ENCODE results near the gene CYTH2.
A peak's percentile ranks its signal among the peaks of the same experiment; 100 is the strongest.

The CYTH2 gene

GRCh38 chr19:48456864-48457263, 12.3 kb upstream of the CYTH2 start:
- Histone ChIP-seq H3K4me1 (ENCODE audit: control insufficient read depth, insufficient read depth, low read length) (no peaks in the 10 kb centered on the region), H3K27ac (ENCODE audit: low read depth, low read length) (no peak overlapping the region), H3K36me3 (ENCODE audit: control insufficient read depth, insufficient read depth, low read length) (peaks cover 14% of the 10 kb centered on the region), H3K4me3 (ENCODE audit: low read length) (no peak overlapping the region), H3K27me3 (ENCODE audit: control insufficient read depth, insufficient read depth, low read length) (no peaks in the 10 kb centered on the region), H3K9ac (ENCODE audit: low read length) (no peak overlapping the region)

DNA sequence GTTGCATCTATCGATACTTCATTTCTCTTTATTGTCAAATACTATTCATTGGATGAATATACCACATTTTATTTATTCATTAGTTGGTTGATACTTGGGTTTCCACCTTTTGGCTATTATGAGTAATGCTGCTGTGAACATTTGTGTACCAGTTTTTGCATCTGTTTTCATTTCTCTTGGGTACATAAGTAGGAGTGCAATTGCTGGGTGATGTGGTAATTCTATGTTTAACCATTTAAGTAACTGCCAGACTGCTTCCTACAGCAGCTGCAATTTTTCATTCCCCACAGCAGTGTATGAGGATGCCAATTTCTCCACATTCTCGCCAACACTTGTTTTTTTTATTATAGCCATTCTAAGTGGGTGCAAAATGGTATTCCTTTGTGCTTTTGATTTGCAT, 11.2 kb upstream of the CYTH2 start:
- Histone ChIP-seq H3K36me3 (ENCODE audit: control insufficient read depth, insufficient read depth, low read length) (peaks cover 8% of the 10 kb centered on the region), H3K27ac (ENCODE audit: low read depth, low read length) (no peak overlapping the region), H3K9ac (ENCODE audit: low read length) (no peak overlapping the region), H3K4me3 (ENCODE audit: low read length) (no peak overlapping the region), H3K4me1 (ENCODE audit: control insufficient read depth, insufficient read depth, low read length) (no peaks in the 10 kb centered on the region), H3K27me3 (ENCODE audit: control insufficient read depth, insufficient read depth, low read length) (no peaks in the 10 kb centered on the region)

DNA sequence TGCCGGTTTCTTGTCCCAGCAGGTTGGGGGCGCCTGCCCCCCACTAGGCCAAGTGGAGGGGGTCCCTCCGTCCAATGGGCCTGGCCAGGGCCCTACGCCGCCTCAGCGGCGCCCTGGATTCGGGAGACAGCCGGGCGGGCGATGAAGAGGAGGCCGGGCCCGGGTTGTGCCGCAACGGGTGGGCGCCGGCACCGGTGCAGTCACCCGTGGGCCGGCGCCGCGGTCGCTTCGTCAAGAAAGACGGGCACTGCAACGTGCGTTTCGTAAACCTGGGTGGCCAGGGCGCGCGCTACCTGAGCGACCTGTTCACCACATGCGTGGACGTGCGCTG, 7.6 kb upstream of the CYTH2 start:
- no peaks in the 10 kb centered on the region for H3K27me3 ChIP-seq (ENCODE audit: control insufficient read depth, insufficient read depth, low read length)
- H3K27ac ChIP-seq (ENCODE audit: low read depth, low read length) = no peak overlapping the region
- H3K9ac ChIP-seq (ENCODE audit: low read length) = no peak overlapping the region
- no peaks in the 10 kb centered on the region for H3K4me1 ChIP-seq (ENCODE audit: control insufficient read depth, insufficient read depth, low read length)
- no peaks in the 10 kb centered on the region for H3K36me3 ChIP-seq (ENCODE audit: control insufficient read depth, insufficient read depth, low read length)
- H3K4me3 ChIP-seq (ENCODE audit: low read length) = no peak overlapping the region

DNA sequence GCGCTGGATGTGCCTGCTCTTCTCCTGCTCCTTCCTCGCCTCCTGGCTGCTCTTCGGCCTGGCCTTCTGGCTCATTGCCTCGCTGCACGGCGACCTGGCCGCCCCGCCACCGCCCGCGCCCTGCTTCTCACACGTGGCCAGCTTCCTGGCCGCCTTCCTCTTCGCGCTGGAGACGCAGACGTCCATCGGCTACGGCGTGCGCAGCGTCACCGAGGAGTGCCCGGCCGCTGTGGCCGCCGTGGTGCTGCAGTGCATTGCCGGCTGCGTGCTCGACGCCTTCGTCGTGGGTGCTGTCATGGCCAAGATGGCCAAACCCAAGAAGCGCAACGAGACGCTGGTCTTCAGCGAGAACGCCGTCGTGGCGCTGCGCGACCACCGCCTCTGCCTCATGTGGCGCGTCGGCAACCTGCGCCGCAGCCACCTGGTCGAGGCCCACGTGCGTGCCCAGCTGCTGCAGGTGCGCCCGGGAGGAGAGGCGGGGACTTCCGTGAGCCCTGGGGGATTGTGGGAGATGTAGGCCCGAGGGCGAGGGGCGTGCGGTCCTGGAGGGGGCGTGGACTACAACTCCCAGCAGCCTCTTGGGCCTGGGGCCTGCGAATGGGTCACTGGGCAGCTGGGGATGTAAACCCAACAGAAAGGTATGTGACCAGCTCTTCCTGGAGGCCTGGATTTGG, 7.0 kb upstream of the CYTH2 start:
- Histone ChIP-seq H3K4me1 (ENCODE audit: control insufficient read depth, insufficient read depth, low read length) (no peaks in the 10 kb centered on the region), H3K9ac (ENCODE audit: low read length) (no peak overlapping the region), H3K27me3 (ENCODE audit: control insufficient read depth, insufficient read depth, low read length) (no peaks in the 10 kb centered on the region), H3K36me3 (ENCODE audit: control insufficient read depth, insufficient read depth, low read length) (no peaks in the 10 kb centered on the region), H3K27ac (ENCODE audit: low read depth, low read length) (no peak overlapping the region), H3K4me3 (ENCODE audit: low read length) (no peak overlapping the region)

DNA sequence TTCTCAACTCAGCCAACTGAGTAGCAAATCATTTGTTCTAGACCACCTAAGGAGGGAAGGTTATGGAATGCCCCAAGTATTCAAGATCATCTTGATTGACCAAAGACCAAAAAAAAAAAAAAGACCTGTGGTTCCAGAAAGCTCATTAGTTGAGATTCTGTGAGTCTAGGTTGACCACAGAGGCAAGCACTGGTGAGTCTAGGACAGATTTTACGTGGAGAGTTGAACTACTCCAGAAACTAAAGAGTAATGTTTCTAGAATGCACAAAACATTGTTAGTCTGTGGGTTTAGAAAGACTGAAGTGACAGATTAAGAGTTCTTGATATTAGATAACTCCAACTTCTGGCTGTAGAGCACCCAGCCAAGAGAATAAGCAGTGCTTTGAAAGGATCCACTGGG, 4.0 kb upstream of the CYTH2 start:
- Histone ChIP-seq H3K27ac (ENCODE audit: low read depth, low read length) (no peak overlapping the region), H3K36me3 (ENCODE audit: control insufficient read depth, insufficient read depth, low read length) (no peaks in the 10 kb centered on the region), H3K4me3 (ENCODE audit: low read length) (no peak overlapping the region), H3K27me3 (ENCODE audit: control insufficient read depth, insufficient read depth, low read length) (no peaks in the 10 kb centered on the region), H3K4me1 (ENCODE audit: control insufficient read depth, insufficient read depth, low read length) (peaks cover 3% of the 10 kb centered on the region), H3K9ac (ENCODE audit: low read length) (no peak overlapping the region)

- Histone ChIP-seq H3K4me3 (ENCODE audit: low read length) (no peak overlapping the region), H3K36me3 (ENCODE audit: control insufficient read depth, insufficient read depth, low read length) (peaks cover 6% of the 10 kb centered on the region), H3K27ac (ENCODE audit: low read depth, low read length) (no peak overlapping the region), H3K4me1 (ENCODE audit: control insufficient read depth, insufficient read depth, low read length) (peaks cover 9% of the 10 kb centered on the region), H3K9ac (ENCODE audit: low read length) (no peak overlapping the region), H3K27me3 (ENCODE audit: control insufficient read depth, insufficient read depth, low read length) (no peaks in the 10 kb centered on the region)
These were observed 2.4 kb upstream of the CYTH2 start for GRCh38 chr19:48466561-48467325.

DNA sequence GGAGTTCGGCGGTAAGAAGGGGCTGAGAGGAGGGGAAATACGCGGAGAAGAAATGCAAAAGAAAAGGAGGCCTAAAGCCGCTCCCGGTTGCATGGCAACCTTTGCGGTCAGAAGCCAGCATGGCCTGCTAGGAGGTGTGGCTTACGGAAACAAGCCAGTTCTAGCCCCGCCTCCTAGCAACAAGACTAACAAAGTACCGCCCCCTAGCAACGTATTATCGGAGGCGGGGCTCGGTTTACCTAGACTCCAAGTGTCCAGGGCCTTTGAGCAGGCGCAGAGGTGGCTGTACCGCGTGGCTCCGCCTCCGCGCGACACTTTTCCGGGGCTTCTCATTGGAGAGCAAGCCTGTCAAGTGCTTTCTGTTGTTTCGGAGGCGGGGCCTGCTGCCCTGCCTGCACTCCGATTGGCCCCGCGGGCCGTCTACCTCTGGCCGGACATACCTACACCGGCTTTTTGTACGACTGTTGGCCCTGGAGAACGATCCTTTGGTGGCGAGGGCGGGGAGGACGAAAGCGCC, 339 bp upstream of the CYTH2 start:
- Histone ChIP-seq H3K4me1 (ENCODE audit: control insufficient read depth, insufficient read depth, low read length) (peaks cover 9% of the 10 kb centered on the region), H3K27me3 (ENCODE audit: control insufficient read depth, insufficient read depth, low read length) (no peaks in the 10 kb centered on the region), H3K9ac (ENCODE audit: low read length) (peak overlapping the region; percentile 32), H3K36me3 (ENCODE audit: control insufficient read depth, insufficient read depth, low read length) (peaks cover 21% of the 10 kb centered on the region), H3K4me3 (ENCODE audit: low read length) (peak overlapping the region; percentile 86), H3K27ac (ENCODE audit: low read depth, low read length) (peak overlapping the region; percentile 98)

DNA sequence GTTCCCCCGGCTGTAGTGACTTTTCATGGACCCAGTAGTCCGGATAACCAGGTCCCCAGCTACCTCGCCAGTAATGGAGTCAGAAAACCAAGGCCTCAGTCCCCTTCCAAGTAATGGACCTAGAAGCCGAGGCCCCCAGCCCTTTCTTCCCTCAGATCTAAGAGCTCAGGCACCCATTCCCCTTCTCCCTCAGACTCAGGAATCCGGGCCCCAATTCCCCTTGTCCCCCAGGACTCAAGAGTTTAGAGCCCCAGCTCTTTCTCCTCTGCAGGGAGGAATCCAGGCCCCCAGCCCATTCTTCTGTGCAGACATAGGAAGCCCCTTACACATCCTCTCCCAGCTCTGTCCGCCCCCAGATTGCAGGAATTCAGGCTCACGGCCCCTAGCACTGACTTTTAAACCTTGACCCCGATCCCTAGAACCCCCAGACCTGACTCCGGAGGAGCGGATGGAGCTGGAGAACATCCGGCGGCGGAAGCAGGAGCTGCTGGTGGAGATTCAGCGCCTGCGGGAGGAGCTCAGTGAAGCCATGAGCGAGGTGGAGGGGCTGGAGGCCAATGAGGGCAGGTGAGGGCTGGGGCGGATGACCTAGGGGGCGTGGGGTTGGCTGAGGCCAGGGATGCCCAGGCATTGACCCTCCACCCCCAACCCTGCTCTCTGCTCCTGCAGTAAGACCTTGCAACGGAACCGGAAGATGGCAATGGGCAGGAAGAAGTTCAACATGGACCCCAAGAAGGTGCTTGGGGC, 938 bp downstream of the CYTH2 start:
- Histone ChIP-seq H3K27me3 (ENCODE audit: control insufficient read depth, insufficient read depth, low read length) (no peaks in the 10 kb centered on the region), H3K36me3 (ENCODE audit: control insufficient read depth, insufficient read depth, low read length) (peaks cover 33% of the 10 kb centered on the region), H3K27ac (ENCODE audit: low read depth, low read length) (no peak overlapping the region), H3K9ac (ENCODE audit: low read length) (peak overlapping the region; percentile 4), H3K4me1 (ENCODE audit: control insufficient read depth, insufficient read depth, low read length) (peaks cover 9% of the 10 kb centered on the region), H3K4me3 (ENCODE audit: low read length) (peak overlapping the region; percentile 80)

- Histone ChIP-seq H3K27ac (ENCODE audit: low read depth, low read length) (no peak overlapping the region), H3K9ac (ENCODE audit: low read length) (no peak overlapping the region), H3K4me3 (ENCODE audit: low read length) (no peak overlapping the region), H3K36me3 (ENCODE audit: control insufficient read depth, insufficient read depth, low read length) (peaks cover 39% of the 10 kb centered on the region), H3K4me1 (ENCODE audit: control insufficient read depth, insufficient read depth, low read length) (peaks cover 9% of the 10 kb centered on the region), H3K27me3 (ENCODE audit: control insufficient read depth, insufficient read depth, low read length) (no peaks in the 10 kb centered on the region)
These were observed 1.7 kb downstream of the CYTH2 start for GRCh38 chr19:48470856-48471255.

- H3K27me3 ChIP-seq (ENCODE audit: control insufficient read depth, insufficient read depth, low read length) = no peaks in the 10 kb centered on the region
- no peak overlapping the region for H3K9ac ChIP-seq (ENCODE audit: low read length)
- no peak overlapping the region for H3K27ac ChIP-seq (ENCODE audit: low read depth, low read length)
- H3K36me3 ChIP-seq (ENCODE audit: control insufficient read depth, insufficient read depth, low read length) = peaks cover 45% of the 10 kb centered on the region
- no peak overlapping the region for H3K4me3 ChIP-seq (ENCODE audit: low read length)
- peaks cover 9% of the 10 kb centered on the region for H3K4me1 ChIP-seq (ENCODE audit: control insufficient read depth, insufficient read depth, low read length)
These were observed 2.7 kb downstream of the CYTH2 start for GRCh38 chr19:48471836-48472235.

- Histone ChIP-seq H3K9ac (ENCODE audit: low read length) (peak overlapping the region; percentile 16), H3K27me3 (ENCODE audit: control insufficient read depth, insufficient read depth, low read length) (no peaks in the 10 kb centered on the region), H3K27ac (ENCODE audit: low read depth, low read length) (no peak overlapping the region), H3K4me3 (ENCODE audit: low read length) (no peak overlapping the region), H3K4me1 (ENCODE audit: control insufficient read depth, insufficient read depth, low read length) (peaks cover 9% of the 10 kb centered on the region), H3K36me3 (ENCODE audit: control insufficient read depth, insufficient read depth, low read length) (peaks cover 53% of the 10 kb centered on the region)
These were observed 4.2 kb downstream of the CYTH2 start for GRCh38 chr19:48473161-48473966.

DNA sequence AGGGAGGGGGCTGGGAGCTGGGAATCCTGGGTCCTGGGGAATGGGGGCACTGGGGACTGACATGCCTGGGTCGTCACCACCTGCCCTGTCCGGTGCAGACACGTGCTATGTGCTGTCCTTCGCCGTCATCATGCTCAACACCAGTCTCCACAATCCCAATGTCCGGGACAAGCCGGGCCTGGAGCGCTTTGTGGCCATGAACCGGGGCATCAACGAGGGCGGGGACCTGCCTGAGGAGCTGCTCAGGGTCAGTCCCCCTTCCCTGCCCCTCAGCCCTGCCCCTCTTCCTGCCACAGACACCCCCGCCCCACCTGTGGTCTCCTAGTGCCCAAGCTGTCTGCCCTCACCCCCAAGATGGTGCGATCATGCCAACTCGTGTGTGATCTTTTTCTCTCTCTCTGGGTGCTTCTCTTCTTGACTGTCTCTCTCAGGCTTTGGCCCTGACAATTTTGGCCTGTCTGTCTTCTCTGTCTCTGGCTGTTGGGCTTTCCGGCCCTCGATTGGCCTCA, 5.0 kb downstream of the CYTH2 start:
- Histone ChIP-seq H3K4me1 (ENCODE audit: control insufficient read depth, insufficient read depth, low read length) (peaks cover 9% of the 10 kb centered on the region), H3K9ac (ENCODE audit: low read length) (no peak overlapping the region), H3K4me3 (ENCODE audit: low read length) (no peak overlapping the region), H3K27me3 (ENCODE audit: control insufficient read depth, insufficient read depth, low read length) (no peaks in the 10 kb centered on the region), H3K36me3 (ENCODE audit: control insufficient read depth, insufficient read depth, low read length) (peaks cover 54% of the 10 kb centered on the region), H3K27ac (ENCODE audit: low read depth, low read length) (no peak overlapping the region)

All from rectal smooth muscle tissue (tissue), 1 donor.